Measurements from ENCODE around the gene C6orf15. TPM values are rescaled to one million over a fixed set of nuclear protein-coding genes. Genes with fewer than 3 reads are reported as not detected.

The C6orf15 gene
- polyA plus RNA-seq, 2 of the 4 experiments (the other 2 are of a cell fraction), result not detected

DNA sequence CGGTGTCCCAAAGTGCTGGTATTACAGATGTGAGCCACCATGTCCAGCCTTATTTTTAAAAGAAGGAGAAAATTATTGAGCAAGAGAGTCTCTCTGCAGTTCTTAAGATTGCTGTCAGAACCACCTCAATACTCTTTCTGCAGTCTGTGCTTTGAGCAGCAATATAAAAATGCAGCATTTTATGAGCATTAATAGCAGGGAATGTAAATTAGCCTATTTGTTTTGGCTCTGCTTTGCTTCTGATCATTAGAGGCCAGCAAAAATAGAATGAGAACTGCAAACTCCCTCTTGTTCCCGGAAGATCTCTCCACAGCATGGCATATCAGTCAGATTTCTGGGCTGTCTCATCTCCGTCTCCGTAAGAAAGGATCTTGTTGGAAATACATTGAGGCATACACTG lies 35.8 kb downstream of the C6orf15 start (continued):
- no peak for TF ChIP-seq PHF8 (IDR thresholded peaks at IDR 0.05; ENCODE audit: borderline replicate concordance, low read depth)
- TF ChIP-seq NR3C1 (IDR thresholded peaks at IDR 0.05), result no peak

DNA sequence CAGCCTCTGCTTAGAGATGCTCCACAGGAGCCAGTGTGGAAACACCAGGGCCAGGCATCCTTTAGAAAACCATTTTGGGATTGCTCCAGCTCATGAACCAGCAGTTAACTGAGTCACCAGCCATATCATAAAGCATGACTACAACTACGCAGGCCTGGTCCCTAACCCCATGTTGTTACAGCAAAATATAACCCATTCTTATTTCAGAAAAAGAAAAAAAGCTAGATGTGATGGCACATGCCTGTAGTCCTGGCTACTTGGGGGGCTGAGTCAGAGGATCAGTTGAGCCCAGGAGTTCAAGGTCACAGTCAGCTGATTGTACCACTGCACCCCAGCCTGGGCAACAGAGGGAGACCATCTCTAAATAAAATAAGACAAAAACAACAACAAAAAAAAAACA lies 36.8 kb downstream of the C6orf15 start:
- no peak for FAIRE-seq
- Histone ChIP-seq H3K9me3 (no peaks in the 10 kb centered on the region), H3K4me1 (peaks cover 12% of the 10 kb centered on the region), H3K4me3 (no peak overlapping the region), H3K4me2 (no peak overlapping the region), H3K27ac (no peak overlapping the region)
- no peak for ATAC-seq
- DNase-seq (ENCODE audit: low read depth in 1 of 2, low spot score in 1 of 2), result no peak
- ChIA-PET POLR2A (no interaction called here), CTCF (interaction anchor here (0.7 to 5.0 kb wide), 3 partner anchors 12 to 160 kb away, joined by 5 to 49 read pairs (median 6); partner anchors contain the start of gene VARS2)
- no peak for TF ChIP-seq MAX (IDR thresholded peaks at IDR 0.05)
- no peak for TF ChIP-seq SMC3 (IDR thresholded peaks at IDR 0.05)
- TF ChIP-seq EHMT2 (IDR thresholded peaks at IDR 0.05; ENCODE audit: low read depth), result no peak
- no peak for TF ChIP-seq MYC (IDR thresholded peaks at IDR 0.05; ENCODE audit: borderline replicate concordance, low read length)
- no peak for TF ChIP-seq TP53 (CRISPR knock-in tag; IDR thresholded peaks at IDR 0.05)
- WGBS (ENCODE audit: missing lambda C conversion rate), result 78% methylated on average over 1 of the region's 1 CpG

GRCh38 chr6:31074401-31074800 lies 38.0 kb downstream of the C6orf15 start:
- no peak for DNase-seq (ENCODE audit: low read depth in 1 of 2, low spot score in 1 of 2)
- TF ChIP-seq CHD2 (IDR thresholded peaks at IDR 0.05; ENCODE audit: low read length, partially characterized antibody) (no peak), PHF8 (IDR thresholded peaks at IDR 0.05; ENCODE audit: borderline replicate concordance, low read depth) (no peak), FOSL2 (IDR thresholded peaks at IDR 0.05) (no peak), FOSL2 (CRISPR knock-in tag; IDR thresholded peaks at IDR 0.05) (no peak), NR3C1 (IDR thresholded peaks at IDR 0.05) (no peak), MAX (IDR thresholded peaks at IDR 0.05) (no peak), HOXB13 (CRISPR knock-in tag; IDR thresholded peaks at IDR 0.05; ENCODE audit: low read depth) (no peak)
- Histone ChIP-seq H3K4me1 (peaks cover 12% of the 10 kb centered on the region), H3K9me3 (no peaks in the 10 kb centered on the region), H3K4me3 (no peak overlapping the region), H3K4me2 (no peak overlapping the region), H3K27ac (no peak overlapping the region)
- no peak for FAIRE-seq
- ATAC-seq, result no peak
- CTCF ChIA-PET, result interaction anchor here (0.6 to 5.0 kb wide), 3 partner anchors 13 to 399 kb away, joined by 3 to 49 read pairs (median 15); partner anchors contain the start of gene VARS2
- POLR2A ChIA-PET, result no interaction called here
- WGBS (ENCODE audit: missing lambda C conversion rate), result 86% methylated on average over 4 of the region's 4 CpGs

GRCh38 chr6:31070711-31071197 lies 41.6 kb downstream of the C6orf15 start:
- DNase-seq (ENCODE audit: low read depth in 1 of 2, low spot score in 1 of 2), result peak; percentile 47 to 75
- TF ChIP-seq SREBF2 (IDR thresholded peaks at IDR 0.05) (no peak), ZC3H11A (IDR thresholded peaks at IDR 0.05) (no peak), RCOR1 (IDR thresholded peaks at IDR 0.05; ENCODE audit: low read depth, low read length) (no peak), CEBPB (IDR thresholded peaks at IDR 0.05) (no peak), RAD21 (conservative IDR thresholded peaks at IDR 0.05 in 1 of 2, IDR thresholded peaks at IDR 0.05 in 1 of 2) (peak; percentile 72 to 79), CHD2 (IDR thresholded peaks at IDR 0.05; ENCODE audit: low read length, partially characterized antibody) (no peak), HES2 (IDR thresholded peaks at IDR 0.05) (no peak), POLR2AphosphoS2 (conservative IDR thresholded peaks at IDR 0.05; ENCODE audit: low read length) (no peak), KDM1A (IDR thresholded peaks at IDR 0.05; ENCODE audit: low read depth) (no peak), HOXA7 (CRISPR knock-in tag; IDR thresholded peaks at IDR 0.05) (no peak), FOSB (CRISPR knock-in tag; IDR thresholded peaks at IDR 0.05) (no peak), RNF2 (IDR thresholded peaks at IDR 0.05; ENCODE audit: borderline replicate concordance, low read depth) (no peak), RARB (CRISPR knock-in tag; IDR thresholded peaks at IDR 0.05) (no peak), FOSL2 (IDR thresholded peaks at IDR 0.05) (no peak), FOSL2 (CRISPR knock-in tag; IDR thresholded peaks at IDR 0.05) (no peak), RFX5 (IDR thresholded peaks at IDR 0.05) (no peak), NR3C1 (IDR thresholded peaks at IDR 0.05) (no peak)
- TF ChIP-seq, protein P1, sequence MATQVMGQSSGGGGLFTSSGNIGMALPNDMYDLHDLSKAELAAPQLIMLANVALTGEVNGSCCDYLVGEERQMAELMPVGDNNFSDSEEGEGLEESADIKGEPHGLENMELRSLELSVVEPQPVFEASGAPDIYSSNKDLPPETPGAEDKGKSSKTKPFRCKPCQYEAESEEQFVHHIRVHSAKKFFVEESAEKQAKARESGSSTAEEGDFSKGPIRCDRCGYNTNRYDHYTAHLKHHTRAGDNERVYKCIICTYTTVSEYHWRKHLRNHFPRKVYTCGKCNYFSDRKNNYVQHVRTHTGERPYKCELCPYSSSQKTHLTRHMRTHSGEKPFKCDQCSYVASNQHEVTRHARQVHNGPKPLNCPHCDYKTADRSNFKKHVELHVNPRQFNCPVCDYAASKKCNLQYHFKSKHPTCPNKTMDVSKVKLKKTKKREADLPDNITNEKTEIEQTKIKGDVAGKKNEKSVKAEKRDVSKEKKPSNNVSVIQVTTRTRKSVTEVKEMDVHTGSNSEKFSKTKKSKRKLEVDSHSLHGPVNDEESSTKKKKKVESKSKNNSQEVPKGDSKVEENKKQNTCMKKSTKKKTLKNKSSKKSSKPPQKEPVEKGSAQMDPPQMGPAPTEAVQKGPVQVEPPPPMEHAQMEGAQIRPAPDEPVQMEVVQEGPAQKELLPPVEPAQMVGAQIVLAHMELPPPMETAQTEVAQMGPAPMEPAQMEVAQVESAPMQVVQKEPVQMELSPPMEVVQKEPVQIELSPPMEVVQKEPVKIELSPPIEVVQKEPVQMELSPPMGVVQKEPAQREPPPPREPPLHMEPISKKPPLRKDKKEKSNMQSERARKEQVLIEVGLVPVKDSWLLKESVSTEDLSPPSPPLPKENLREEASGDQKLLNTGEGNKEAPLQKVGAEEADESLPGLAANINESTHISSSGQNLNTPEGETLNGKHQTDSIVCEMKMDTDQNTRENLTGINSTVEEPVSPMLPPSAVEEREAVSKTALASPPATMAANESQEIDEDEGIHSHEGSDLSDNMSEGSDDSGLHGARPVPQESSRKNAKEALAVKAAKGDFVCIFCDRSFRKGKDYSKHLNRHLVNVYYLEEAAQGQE (IDR thresholded peaks at IDR 0.05), result no peak
- TF ChIP-seq, protein P2, sequence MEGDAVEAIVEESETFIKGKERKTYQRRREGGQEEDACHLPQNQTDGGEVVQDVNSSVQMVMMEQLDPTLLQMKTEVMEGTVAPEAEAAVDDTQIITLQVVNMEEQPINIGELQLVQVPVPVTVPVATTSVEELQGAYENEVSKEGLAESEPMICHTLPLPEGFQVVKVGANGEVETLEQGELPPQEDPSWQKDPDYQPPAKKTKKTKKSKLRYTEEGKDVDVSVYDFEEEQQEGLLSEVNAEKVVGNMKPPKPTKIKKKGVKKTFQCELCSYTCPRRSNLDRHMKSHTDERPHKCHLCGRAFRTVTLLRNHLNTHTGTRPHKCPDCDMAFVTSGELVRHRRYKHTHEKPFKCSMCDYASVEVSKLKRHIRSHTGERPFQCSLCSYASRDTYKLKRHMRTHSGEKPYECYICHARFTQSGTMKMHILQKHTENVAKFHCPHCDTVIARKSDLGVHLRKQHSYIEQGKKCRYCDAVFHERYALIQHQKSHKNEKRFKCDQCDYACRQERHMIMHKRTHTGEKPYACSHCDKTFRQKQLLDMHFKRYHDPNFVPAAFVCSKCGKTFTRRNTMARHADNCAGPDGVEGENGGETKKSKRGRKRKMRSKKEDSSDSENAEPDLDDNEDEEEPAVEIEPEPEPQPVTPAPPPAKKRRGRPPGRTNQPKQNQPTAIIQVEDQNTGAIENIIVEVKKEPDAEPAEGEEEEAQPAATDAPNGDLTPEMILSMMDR (IDR thresholded peaks at IDR 0.05), result peak; percentile 55

More at GRCh38 chr6:31070711-31071197, 41.6 kb downstream of the C6orf15 start:
- ChIA-PET CTCF (interaction anchor here (0.7 to 8.3 kb wide), 30 partner anchors 10 to 392 kb away, joined by 3 to 143 read pairs (median 5); partner anchors contain the start of genes GTF2H4, MUCL3 and VARS2), POLR2A (interaction anchor here (1.0 to 1.4 kb wide), 2 partner anchors 155 to 157 kb away, joined by 7 to 10 read pairs; partner anchors contain the start of gene VARS2)
- no peak overlapping the region for H3K4me2 ChIP-seq
- no peaks in the 10 kb centered on the region for H3K9me3 ChIP-seq
- 25% methylated on average over 6 of the region's 6 CpGs for WGBS (ENCODE audit: missing lambda C conversion rate)
- ATAC-seq (peak; percentile 98 to 99), FAIRE-seq (no peak)
- H3K4me1 ChIP-seq, result peaks cover 12% of the 10 kb centered on the region
- no peak overlapping the region for H3K4me3 ChIP-seq
- H3K27ac ChIP-seq, result 0 out of 6 replicates have a peak overlapping the region, but pooled peaks of 1 of the 2 experiments have one; percentile 16
